Measurements from ENCODE around the gene RNF207.

RNF207 gene

DNA sequence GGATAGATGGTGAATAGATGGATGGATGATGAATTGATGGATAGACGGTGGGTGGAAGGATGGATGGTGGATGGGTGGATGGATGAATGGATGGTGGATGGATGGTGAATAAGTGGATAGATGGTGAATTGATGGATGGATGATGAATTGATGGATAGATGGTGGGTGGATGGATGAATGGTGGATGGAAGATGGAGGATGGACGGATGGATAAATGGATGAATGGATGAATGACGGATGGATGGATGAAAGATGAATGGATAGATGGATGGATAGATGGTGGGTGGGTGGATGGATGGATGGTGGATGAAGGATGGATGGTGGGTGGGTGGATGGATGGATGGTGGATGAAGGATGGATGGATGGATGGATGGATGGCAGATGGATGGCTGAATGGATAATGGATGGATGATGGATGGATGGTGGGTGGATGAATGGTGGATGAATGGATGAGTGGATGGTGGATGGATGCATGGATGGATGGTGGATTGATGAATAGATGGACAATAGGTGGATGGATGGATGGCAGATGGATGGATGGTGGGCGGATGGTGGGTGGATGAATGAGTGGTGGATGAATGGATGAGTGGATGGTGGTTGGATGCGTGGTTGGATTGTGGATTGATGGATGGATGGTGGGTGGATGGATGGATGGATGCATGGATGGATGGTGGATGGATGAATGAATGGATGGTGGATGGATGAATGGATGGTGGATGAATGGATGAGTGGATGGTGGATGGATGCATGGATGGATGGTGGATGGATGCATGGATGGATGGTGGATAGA is 31.1 kb upstream of the RNF207 start:
- no peak for DNase-seq (ENCODE audit: low spot score)

DNA sequence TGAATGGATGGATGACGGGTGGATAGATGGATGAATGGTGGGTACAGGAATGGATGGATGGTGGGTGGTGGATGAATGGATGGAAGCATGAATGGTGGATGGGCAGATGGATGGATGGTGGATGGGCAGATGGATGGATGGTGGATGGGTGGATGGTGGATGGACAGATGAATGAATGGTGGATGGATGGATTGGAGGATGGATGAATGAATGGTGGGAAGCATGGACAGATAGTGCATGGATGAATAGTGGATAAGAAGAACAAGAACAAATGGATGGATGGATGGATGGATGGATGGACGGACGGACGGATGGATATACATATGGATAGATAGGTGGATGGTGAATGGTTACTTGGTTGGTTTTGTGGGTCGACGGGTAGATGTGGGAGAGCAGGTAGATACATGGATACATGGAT is 30.5 kb upstream of the RNF207 start:
- no peak for DNase-seq (ENCODE audit: low spot score)

DNA sequence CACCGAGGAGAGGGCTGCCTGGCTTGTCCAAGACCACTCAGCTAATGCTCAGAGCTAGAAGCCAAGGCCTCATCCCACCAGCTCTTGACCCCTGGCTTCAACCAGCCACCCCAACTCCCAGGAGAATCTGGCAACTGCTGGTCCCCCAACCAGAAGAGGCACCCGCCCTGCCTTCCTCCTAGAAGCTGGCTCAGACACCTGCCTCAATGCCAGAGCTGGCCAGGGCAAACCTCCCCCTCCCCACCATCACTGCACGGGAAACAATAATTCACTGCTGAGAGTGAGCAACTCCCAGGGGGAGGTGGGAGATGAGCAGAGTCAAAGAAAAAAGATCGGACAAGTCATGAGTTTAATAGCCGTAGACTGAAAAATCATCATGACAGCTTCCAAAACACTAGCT is 29.1 kb upstream of the RNF207 start:
- DNase-seq (ENCODE audit: low spot score), result no peak

DNA sequence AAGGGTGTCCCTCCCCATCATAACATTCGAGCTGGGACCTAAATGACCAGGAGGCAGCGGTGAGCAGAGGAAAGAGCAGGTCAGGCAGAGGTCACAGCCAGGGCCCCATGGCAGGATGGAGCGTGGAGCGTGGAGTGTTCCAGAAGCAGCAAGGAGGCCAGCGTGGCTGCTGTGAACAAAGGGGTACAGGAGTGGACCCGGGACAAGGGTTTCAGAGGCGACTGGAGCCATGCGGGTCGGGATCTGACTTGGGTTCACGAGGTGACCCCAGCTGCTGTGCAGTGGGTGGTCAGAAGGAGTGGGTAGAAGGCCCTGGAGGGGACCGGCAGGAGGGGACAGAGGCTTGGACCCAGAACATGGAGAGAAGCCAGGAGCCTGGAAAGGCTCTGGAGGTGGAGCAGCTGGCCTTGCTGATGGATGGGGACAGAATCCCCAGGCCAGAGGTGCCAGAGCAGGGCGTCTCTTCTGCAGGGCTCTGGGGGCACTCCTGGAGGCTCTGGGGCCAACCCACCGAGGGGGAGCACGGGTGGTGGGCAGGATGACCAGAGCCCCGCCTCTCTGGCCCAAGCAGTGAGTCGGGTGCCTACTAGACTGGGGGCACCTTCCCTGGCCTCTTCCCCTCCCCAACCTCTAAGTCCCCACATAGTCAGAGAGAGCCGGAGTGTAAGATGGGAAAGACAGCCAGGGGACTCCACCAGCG is 28.1 kb upstream of the RNF207 start:
- peak; percentile 11 for DNase-seq (ENCODE audit: low spot score)

GRCh38 chr1:6178751-6179563 is 27.0 kb upstream of the RNF207 start:
- DNase-seq (ENCODE audit: low spot score), result peak; percentile 22

- DNase-seq (ENCODE audit: low spot score), result peak; percentile 24
Measured at GRCh38 chr1:6179564-6180175, 26.2 kb upstream of the RNF207 start.

DNA sequence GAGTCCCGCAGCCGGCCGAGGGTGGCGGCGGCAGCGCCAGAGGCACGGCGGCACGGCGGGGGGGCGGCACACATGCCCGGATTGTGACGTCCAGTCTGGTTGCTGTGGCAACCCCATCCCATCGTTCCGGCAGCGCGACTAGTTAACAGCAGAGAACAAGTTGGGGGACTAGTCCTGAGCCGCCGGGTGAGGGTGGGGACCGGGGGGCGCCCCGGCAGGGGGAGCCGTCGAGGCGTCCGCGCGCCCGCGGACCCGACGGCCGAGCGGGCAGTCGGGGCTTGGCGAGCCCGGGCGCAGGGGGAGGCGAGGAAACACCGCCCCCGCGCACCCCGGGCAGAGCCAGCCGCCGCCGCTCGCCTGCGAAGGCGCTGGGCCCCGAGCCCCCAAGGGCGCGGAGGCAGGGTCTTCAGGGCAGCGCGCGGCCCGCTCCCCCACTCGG is 25.6 kb upstream of the RNF207 start, which contains the start of gene CHD5:
Gene CHD5, minus strand, starts transcription at position 54 of the 439 bp plus-strand sequence. CDS start 298 bp downstream, outside the sequence.
- peak; percentile 33 for DNase-seq (ENCODE audit: low spot score)

GRCh38 chr1:6180707-6181311 is 25.1 kb upstream of the RNF207 start:
- DNase-seq (ENCODE audit: low spot score), result peak; percentile 10

DNA sequence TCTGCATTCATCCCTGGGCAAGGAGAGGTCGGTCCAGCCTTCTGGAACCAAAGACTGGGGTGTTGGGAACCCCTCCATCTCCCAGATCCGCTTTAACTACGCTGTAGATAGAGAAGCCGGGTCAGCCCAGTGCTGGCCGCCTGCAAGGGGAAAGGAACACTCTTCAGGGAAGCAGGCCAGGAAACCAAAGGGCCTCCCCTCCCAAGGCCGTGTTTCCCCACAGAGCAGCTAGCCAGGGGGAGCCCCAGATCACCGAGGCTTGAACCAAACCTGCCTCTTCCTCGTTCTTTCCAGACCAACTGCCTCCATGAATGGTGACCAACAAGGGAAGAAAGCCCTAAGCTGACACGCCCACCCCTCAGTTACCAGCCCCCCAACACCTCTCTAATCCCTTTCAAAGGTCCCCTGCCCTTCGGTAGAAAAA is 24.6 kb upstream of the RNF207 start:
- peak; percentile 32 for DNase-seq (ENCODE audit: low spot score)

GRCh38 chr1:6183520-6183989 is 22.4 kb upstream of the RNF207 start:
- DNase-seq (ENCODE audit: low spot score), result peak; percentile 11

GRCh38 chr1:6184083-6184783 is 21.7 kb upstream of the RNF207 start:
- DNase-seq (ENCODE audit: low spot score), result no peak

GRCh38 chr1:6185151-6185550 is 20.8 kb upstream of the RNF207 start:
- DNase-seq (ENCODE audit: low spot score), result no peak

GRCh38 chr1:6185635-6186382 is 20.1 kb upstream of the RNF207 start:
- DNase-seq (ENCODE audit: low spot score), result peak; percentile 28

GRCh38 chr1:6188466-6188865 is 17.5 kb upstream of the RNF207 start:
- peak; percentile 16 for DNase-seq (ENCODE audit: low spot score)

GRCh38 chr1:6191968-6192367 is 14.0 kb upstream of the RNF207 start:
- DNase-seq (ENCODE audit: low spot score), result no peak

GRCh38 chr1:6197746-6198427 is 8.0 kb upstream of the RNF207 start:
- DNase-seq (ENCODE audit: low spot score), result no peak

DNA sequence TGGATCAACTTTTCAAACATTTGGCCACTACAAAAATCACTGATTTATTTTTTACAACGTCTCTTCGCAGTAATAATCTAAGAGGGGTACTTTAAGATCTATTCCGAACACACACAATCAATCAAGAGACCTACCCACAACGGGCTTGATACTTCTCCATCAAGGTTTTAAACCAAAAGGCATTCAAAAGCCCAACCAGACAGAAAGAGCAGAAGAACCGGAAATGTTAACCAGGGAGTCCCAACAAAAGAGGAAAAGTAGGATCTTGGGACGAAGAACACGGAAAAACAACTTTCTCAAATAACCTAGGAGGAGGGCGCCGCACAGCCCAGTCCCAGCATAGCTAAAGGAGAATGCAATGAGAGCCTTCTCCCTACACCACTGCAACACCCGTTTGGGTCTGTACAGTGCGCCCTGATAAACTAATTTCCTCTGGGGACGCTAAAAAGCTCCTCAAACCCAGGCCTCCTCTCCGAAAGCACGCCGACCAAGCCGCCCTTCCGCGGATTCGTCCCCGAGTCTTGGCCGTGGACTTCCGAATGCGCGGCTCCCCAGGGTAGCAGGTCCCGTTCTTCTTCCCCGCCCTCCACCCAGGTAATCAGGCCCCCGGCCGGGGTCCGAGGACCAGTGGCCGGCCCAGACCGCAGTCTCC is 7.1 kb upstream of the RNF207 start:
- DNase-seq (ENCODE audit: low spot score), result no peak

- DNase-seq (ENCODE audit: low spot score), result peak; percentile 98
Measured at GRCh38 chr1:6199298-6200187, 6.4 kb upstream of the RNF207 start, which contains the start of gene RPL22. Gene RPL22 (minus strand): TSS chr1:6199595. CDS start chr1:6199573, 22 bp downstream.
